ENCODE results near the gene SLC35A2. TPM values are rescaled to one million over a fixed set of nuclear protein-coding genes. Genes with fewer than 3 reads are reported as not detected.
"Not testable (repeated sequence)": the region's sequence is repeated elsewhere in the genome, so short reads cannot be mapped to it uniquely, and the experiment has no call there.

The SLC35A2 gene
- polyA plus RNA-seq, 3 donors, result 11.0 to 22.1 (median 15.8) TPM

- H3K27ac ChIP-seq (ENCODE audit: low read depth, low read length), result no peak overlapping the region
- WGBS, 3 donors, result 1 to 25% (median 1%) methylated on average over 24 to 35 of the region's 35 CpGs
Observed at GRCh38 chrX:48890934-48891401, 20.5 kb downstream of the SLC35A2 start.

- H3K27ac ChIP-seq (ENCODE audit: low read depth, low read length), result no peak overlapping the region
- 28 to 53% (median 43%) methylated on average over 8 to 15 of the region's 15 CpGs for WGBS, 3 donors
Observed at GRCh38 chrX:48890296-48890925, 21.0 kb downstream of the SLC35A2 start.

GRCh38 chrX:48886586-48886985, 24.9 kb downstream of the SLC35A2 start:
- 78 to 88% (median 86%) methylated on average over 5 of the region's 5 CpGs for WGBS, 3 donors

GRCh38 chrX:48883729-48884128, 27.7 kb downstream of the SLC35A2 start:
- no peak overlapping the region for H3K27ac ChIP-seq (ENCODE audit: low read depth, low read length)
- WGBS, 3 donors, result 62 to 78% (median 78%) methylated on average over 10 of the region's 10 CpGs

More at GRCh38 chrX:48886586-48886985, 24.9 kb downstream of the SLC35A2 start:
- H3K27ac ChIP-seq (ENCODE audit: low read depth, low read length), result not testable (repeated sequence)

- H3K27ac ChIP-seq (ENCODE audit: low read depth, low read length), result not testable (repeated sequence)
- 48 to 61% (median 55%) methylated on average over 4 of the region's 4 CpGs for WGBS, 3 donors
Observed at GRCh38 chrX:48876944-48877343, 34.5 kb downstream of the SLC35A2 start.

- H3K27ac ChIP-seq (ENCODE audit: low read depth, low read length), result not testable (repeated sequence)
- 24 to 57% (median 38%) methylated on average over 1 of the region's 2 CpGs for WGBS, 3 donors
Observed at GRCh38 chrX:48872017-48872416, 39.4 kb downstream of the SLC35A2 start.

- 29 to 47% (median 38%) methylated on average over 4 of the region's 4 CpGs for WGBS, 3 donors
- no peak overlapping the region for H3K27ac ChIP-seq (ENCODE audit: low read depth, low read length)
Observed at GRCh38 chrX:48864210-48864609, 47.2 kb downstream of the SLC35A2 start.

- 27 to 51% (median 42%) methylated on average over 4 to 5 of the region's 5 CpGs for WGBS, 3 donors
- no peak overlapping the region for H3K27ac ChIP-seq (ENCODE audit: low read depth, low read length)
Observed at GRCh38 chrX:48854898-48855297, 56.5 kb downstream of the SLC35A2 start.

- not testable (repeated sequence) for H3K27ac ChIP-seq (ENCODE audit: low read depth, low read length)
- 87 to 92% (median 89%) methylated on average over 11 to 12 of the region's 12 CpGs for WGBS, 3 donors
Observed at GRCh38 chrX:48854121-48854804, 57.2 kb downstream of the SLC35A2 start.

- H3K27ac ChIP-seq (ENCODE audit: low read depth, low read length), result not testable (repeated sequence)
Observed at GRCh38 chrX:48853494-48853893, 58.0 kb downstream of the SLC35A2 start.

Other genes starting within 250 kb of the SLC35A2 start
- 10 to 100 TPM in 1 of 3 donors, 1 to 10 TPM in 2; 1.6 to 11.7 (median 9.6) TPM for gene WAS, start 227.8 kb downstream of the SLC35A2 start, polyA plus RNA-seq
- 1 to 10 TPM; 2.8 to 5.7 (median 2.9) TPM for gene SUV39H1, start 214.9 kb downstream of the SLC35A2 start, polyA plus RNA-seq
- gene GLOD5, start 149.9 kb downstream of the SLC35A2 start, polyA plus RNA-seq, result under 1 TPM in 1 of 3 donors, not detected in 2; 0.22 TPM
- gene GATA1, start 125.1 kb downstream of the SLC35A2 start, polyA plus RNA-seq, result under 1 TPM in 1 of 3 donors, not detected in 2; 0.07 TPM
- 10 to 100 TPM; 26.1 to 55.8 (median 41.2) TPM for gene HDAC6, start 109.6 kb downstream of the SLC35A2 start, polyA plus RNA-seq
- not detected for gene ERAS, start 85.1 kb downstream of the SLC35A2 start, polyA plus RNA-seq
- 10 to 100 TPM in 1 of 3 donors, 1 to 10 TPM in 1, not detected in 1; 1.8 to 53.2 TPM for gene PCSK1N, start 76.0 kb downstream of the SLC35A2 start, polyA plus RNA-seq
- gene TIMM17B, start 13.9 kb downstream of the SLC35A2 start, polyA plus RNA-seq, result 10 to 100 TPM; 33.0 to 46.0 (median 35.0) TPM
- gene PQBP1, start 13.7 kb downstream of the SLC35A2 start, polyA plus RNA-seq, result 10 to 100 TPM; 60.3 to 78.0 (median 68.9) TPM
- 1 to 10 TPM; 2.9 to 4.8 (median 3.5) TPM for gene PIM2, start 7.4 kb upstream of the SLC35A2 start, polyA plus RNA-seq
- 10 to 100 TPM; 17.6 to 37.9 (median 31.4) TPM for gene OTUD5, start 46.0 kb upstream of the SLC35A2 start, polyA plus RNA-seq
- gene KCND1, start 60.2 kb upstream of the SLC35A2 start, polyA plus RNA-seq, result 1 to 10 TPM in 2 of 3 donors, under 1 TPM in 1; 0.46 to 4.7 (median 1.0) TPM
- 10 to 100 TPM; 13.8 to 25.9 (median 22.2) TPM for gene GRIPAP1, start 90.6 kb upstream of the SLC35A2 start, polyA plus RNA-seq
- gene TFE3, start 131.7 kb upstream of the SLC35A2 start, polyA plus RNA-seq, result 10 to 100 TPM; 14.9 to 83.9 (median 71.1) TPM
- 1 to 10 TPM; 1.4 to 3.8 (median 2.4) TPM for gene CCDC120, start 147.4 kb upstream of the SLC35A2 start, polyA plus RNA-seq
- gene PRAF2, start 162.4 kb upstream of the SLC35A2 start, polyA plus RNA-seq, result 10 to 100 TPM in 2 of 3 donors, 1 to 10 TPM in 1; 5.9 to 25.4 (median 15.8) TPM
- 10 to 100 TPM; 49.9 to 92.9 (median 88.5) TPM for gene WDR45, start 168.2 kb upstream of the SLC35A2 start, polyA plus RNA-seq
- gene GPKOW, start 212.1 kb upstream of the SLC35A2 start, polyA plus RNA-seq, result 10 to 100 TPM in 2 of 3 donors, 1 to 10 TPM in 1; 8.7 to 19.0 (median 12.9) TPM